Measurements from ENCODE around the gene HSD17B8. TPM values are rescaled to one million over a fixed set of nuclear protein-coding genes. Genes with fewer than 3 reads are reported as not detected.
A peak's percentile ranks its signal among the peaks of the same experiment; 100 is the strongest.

The HSD17B8 gene
- total and polyA plus RNA-seq, 10 of the 15 experiments (the other 5 are each of a cell fraction or from before 2014, with no cell fraction given), result 3.1 to 54.3 (median 26.5) TPM

GRCh38 chr6:33200219-33201146 lies 4.0 kb upstream of the HSD17B8 start, which contains the start of the genes RXRB and SLC39A7 (continued):
- TF ChIP-seq SMAD1 (IDR thresholded peaks at IDR 0.05; ENCODE audit: low read depth, partially characterized antibody) (peak; percentile 32), BCL11A (IDR thresholded peaks at IDR 0.05; ENCODE audit: low read depth, low read length) (no peak), GABPA (IDR thresholded peaks at IDR 0.05; ENCODE audit: low read depth) (no peak), YY1 (IDR thresholded peaks at IDR 0.05; ENCODE audit: low read depth, low read length) (peak; percentile 99), MXI1 (IDR thresholded peaks at IDR 0.05; ENCODE audit: low read depth, low read length) (peak; percentile 79; the same call in 1 of the 2 replicates), E4F1 (IDR thresholded peaks at IDR 0.05; ENCODE audit: borderline replicate concordance, partially characterized antibody) (no peak), ZNF274 (IDR thresholded peaks at IDR 0.05; ENCODE audit: insufficient read depth, insufficient read length) (no peak), ZBED1 (IDR thresholded peaks at IDR 0.05; ENCODE audit: borderline replicate concordance) (no peak; the same call in 1 of the 2 replicates), ASH2L (IDR thresholded peaks at IDR 0.05; ENCODE audit: borderline replicate concordance, low read depth) (no peak), ATF7 (IDR thresholded peaks at IDR 0.05; ENCODE audit: low read depth) (no peak), RAD21 (IDR thresholded peaks at IDR 0.05; ENCODE audit: insufficient read depth, low read depth, low read length) (no peak), E2F8 (IDR thresholded peaks at IDR 0.05; ENCODE audit: low read depth, partially characterized antibody) (peak; percentile 13), CHD1 (IDR thresholded peaks at IDR 0.05; ENCODE audit: low read depth, low read length) (peak; percentile 93; the same call in 1 of the 2 replicates), TCF12 (IDR thresholded peaks at IDR 0.05; ENCODE audit: low read depth, low read length) (0 out of 2 replicates have a peak, but pooled peaks have one; percentile 6), POLR2AphosphoS2 (IDR thresholded peaks at IDR 0.05; ENCODE audit: low read depth, low read length) (peak; percentile 89)
- TF ChIP-seq, protein P1, sequence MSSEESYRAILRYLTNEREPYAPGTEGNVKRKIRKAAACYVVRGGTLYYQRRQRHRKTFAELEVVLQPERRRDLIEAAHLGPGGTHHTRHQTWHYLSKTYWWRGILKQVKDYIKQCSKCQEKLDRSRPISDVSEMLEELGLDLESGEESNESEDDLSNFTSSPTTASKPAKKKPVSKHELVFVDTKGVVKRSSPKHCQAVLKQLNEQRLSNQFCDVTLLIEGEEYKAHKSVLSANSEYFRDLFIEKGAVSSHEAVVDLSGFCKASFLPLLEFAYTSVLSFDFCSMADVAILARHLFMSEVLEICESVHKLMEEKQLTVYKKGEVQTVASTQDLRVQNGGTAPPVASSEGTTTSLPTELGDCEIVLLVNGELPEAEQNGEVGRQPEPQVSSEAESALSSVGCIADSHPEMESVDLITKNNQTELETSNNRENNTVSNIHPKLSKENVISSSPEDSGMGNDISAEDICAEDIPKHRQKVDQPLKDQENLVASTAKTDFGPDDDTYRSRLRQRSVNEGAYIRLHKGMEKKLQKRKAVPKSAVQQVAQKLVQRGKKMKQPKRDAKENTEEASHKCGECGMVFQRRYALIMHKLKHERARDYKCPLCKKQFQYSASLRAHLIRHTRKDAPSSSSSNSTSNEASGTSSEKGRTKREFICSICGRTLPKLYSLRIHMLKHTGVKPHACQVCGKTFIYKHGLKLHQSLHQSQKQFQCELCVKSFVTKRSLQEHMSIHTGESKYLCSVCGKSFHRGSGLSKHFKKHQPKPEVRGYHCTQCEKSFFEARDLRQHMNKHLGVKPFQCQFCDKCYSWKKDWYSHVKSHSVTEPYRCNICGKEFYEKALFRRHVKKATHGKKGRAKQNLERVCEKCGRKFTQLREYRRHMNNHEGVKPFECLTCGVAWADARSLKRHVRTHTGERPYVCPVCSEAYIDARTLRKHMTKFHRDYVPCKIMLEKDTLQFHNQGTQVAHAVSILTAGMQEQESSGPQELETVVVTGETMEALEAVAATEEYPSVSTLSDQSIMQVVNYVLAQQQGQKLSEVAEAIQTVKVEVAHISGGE (CRISPR knock-in tag; IDR thresholded peaks at IDR 0.05), result no peak
